ENCODE results near the gene D2HGDH.

D2HGDH gene

GRCh38 chr2:241734467-241735208 is at the start of gene D2HGDH:
TSS of gene D2HGDH (plus strand) at chr2:241734630. CDS start at chr2:241735225, 595 bp downstream.
- DNase-seq (ENCODE audit: low read depth, low spot score) = peak; percentile 22
- H3K27ac ChIP-seq = peak within 1 kb of the TSS; percentile 72

GRCh38 chr2:241686324-241686649 is 48.1 kb upstream of the D2HGDH start:
- no peak for DNase-seq (ENCODE audit: low read depth, low spot score)
- H3K27ac ChIP-seq = peak overlapping the region; percentile 78

GRCh38 chr2:241686650-241687425 is 47.6 kb upstream of the D2HGDH start, which contains the start of gene DTYMK:
TSS of gene DTYMK (minus strand) at chr2:241686815. CDS start at chr2:241686783, 32 bp downstream.
- peak within 1 kb of the TSS; percentile 78 for H3K27ac ChIP-seq
- peak; percentile 68 for DNase-seq (ENCODE audit: low read depth, low spot score)

- H3K27ac ChIP-seq = no peak overlapping the region
- DNase-seq (ENCODE audit: low read depth, low spot score) = no peak
Measured at GRCh38 chr2:241689306-241689705, 45.1 kb upstream of the D2HGDH start.

GRCh38 chr2:241690202-241690717 is 44.2 kb upstream of the D2HGDH start:
- no peak overlapping the region for H3K27ac ChIP-seq
- DNase-seq (ENCODE audit: low read depth, low spot score) = no peak

- no peak overlapping the region for H3K27ac ChIP-seq
- DNase-seq (ENCODE audit: low read depth, low spot score) = no peak
Measured at GRCh38 chr2:241692448-241692847, 42.0 kb upstream of the D2HGDH start.

GRCh38 chr2:241695651-241696050 is 38.8 kb upstream of the D2HGDH start:
- no peak overlapping the region for H3K27ac ChIP-seq
- DNase-seq (ENCODE audit: low read depth, low spot score) = no peak

- peak; percentile 46 for DNase-seq (ENCODE audit: low read depth, low spot score)
- H3K27ac ChIP-seq = peak overlapping the region; percentile 83
Measured at GRCh38 chr2:241701149-241701398, 33.4 kb upstream of the D2HGDH start.

GRCh38 chr2:241701399-241702154 is 32.9 kb upstream of the D2HGDH start, which contains the start of gene ING5:
TSS of gene ING5 (plus strand) at chr2:241702039. CDS start at chr2:241702066, 27 bp downstream.
- peak within 1 kb of the TSS; percentile 83 for H3K27ac ChIP-seq
- peak; percentile 60 for DNase-seq (ENCODE audit: low read depth, low spot score)

- H3K27ac ChIP-seq = peak overlapping the region; percentile 83
- no peak for DNase-seq (ENCODE audit: low read depth, low spot score)
Measured at GRCh38 chr2:241702155-241703031, 32.0 kb upstream of the D2HGDH start.

- no peak for DNase-seq (ENCODE audit: low read depth, low spot score)
- H3K27ac ChIP-seq = no peak overlapping the region
Measured at GRCh38 chr2:241703032-241703604, 31.3 kb upstream of the D2HGDH start.

- no peak overlapping the region for H3K27ac ChIP-seq
- no peak for DNase-seq (ENCODE audit: low read depth, low spot score)
Measured at GRCh38 chr2:241706537-241706936, 27.9 kb upstream of the D2HGDH start.

- DNase-seq (ENCODE audit: low read depth, low spot score) = no peak
- no peak overlapping the region for H3K27ac ChIP-seq
Measured at GRCh38 chr2:241708879-241709278, 25.6 kb upstream of the D2HGDH start.

- DNase-seq (ENCODE audit: low read depth, low spot score) = no peak
Measured at GRCh38 chr2:241719093-241719492, 15.3 kb upstream of the D2HGDH start.

GRCh38 chr2:241720099-241720498 is 14.3 kb upstream of the D2HGDH start:
- DNase-seq (ENCODE audit: low read depth, low spot score) = no peak
- no peak overlapping the region for H3K27ac ChIP-seq

More at GRCh38 chr2:241719093-241719492, 15.3 kb upstream of the D2HGDH start:
- H3K27ac ChIP-seq = no peak overlapping the region

GRCh38 chr2:241720560-241720959 is 13.9 kb upstream of the D2HGDH start:
- no peak for DNase-seq (ENCODE audit: low read depth, low spot score)
- no peak overlapping the region for H3K27ac ChIP-seq

- no peak for DNase-seq (ENCODE audit: low read depth, low spot score)
- H3K27ac ChIP-seq = no peak overlapping the region
Measured at GRCh38 chr2:241721852-241722251, 12.6 kb upstream of the D2HGDH start.

- no peak for DNase-seq (ENCODE audit: low read depth, low spot score)
- no peak overlapping the region for H3K27ac ChIP-seq
Measured at GRCh38 chr2:241722896-241723454, 11.5 kb upstream of the D2HGDH start.

All from epithelial cell of prostate (primary cell).